HCT116 (cell line): ENCODE results near the gene EPHA6. TPM values are rescaled to one million over a fixed set of nuclear protein-coding genes. Genes with fewer than 3 reads are reported as not detected.

Experiments
- ATAC-seq: fragments of 200-7000 bp; cut with Tn5 transposase; 2 replicates; pipeline ENCODE4 v1.9.1; 2020; ENCODE audit warnings: mild to moderate bottlenecking, moderate library complexity
- BruUV-seq: library from RNA; stranded (reverse); fragments of 400-500 nt; replicated peaks from 2 replicates; lab custom pipeline; 2021; lab: Mats Ljungman, UMichigan
- CTCF ChIA-PET: fragments of 300-600 bp; sonication (Branson Sonifier 250); formaldehyde crosslinking; loops from one replicate; lab custom pipeline; 2021; ENCODE audit warnings: antibody characterized with exemption; lab: Charles Lee
- POLR2A ChIA-PET: fragments of 300-600, 350-600 bp; sonication (Branson Sonifier 250); formaldehyde crosslinking; loops from one replicate; lab custom pipeline; 2021; ENCODE audit warnings: antibody characterized with exemption; lab: Charles Lee
- RAD21 ChIA-PET, 2 experiments: fragments of 300-600 bp; sonication (Branson Sonifier 250); formaldehyde crosslinking; loops; one replicate each; lab custom pipeline; 2023; ENCODE audit warnings: low total read pairs in 2 of 2; ENCODE audit not compliant: uncharacterized antibody in 2 of 2, unreplicated experiment in 2 of 2, low non-redundant PET in 1 of 2; lab: Charles Lee
- DNase-seq: peaks from one replicate; pipeline ENCODE4 v3.0.0-alpha.2; 2010; ENCODE audit warnings: low read depth, low spot score
- H2AFZ ChIP-seq: fragments of 200-600 bp; shearing (Covaris generic), sonication (generic); 2 replicates; pipeline ENCODE4 v1.6.1; 2017; ENCODE audit warnings: low read depth, mixed run types, mixed read lengths, antibody characterized with exemption, low read length; ENCODE audit not compliant: poor library complexity, severe bottlenecking
- H3K27ac ChIP-seq: 2 replicates; pipeline ENCODE4 v1.5.1; 2012; ENCODE audit warnings: low read depth, low read length
- H3K27me3 ChIP-seq: fragments of 200-600 bp; sonication (generic); 2 replicates; pipeline ENCODE4 v1.6.1; 2016; ENCODE audit warnings: mixed run types, low read length, mixed read lengths; ENCODE audit not compliant: insufficient read depth
- H3K36me3 ChIP-seq, 2 experiments: fragments of 200-500 bp in 1 of 2; fragments of 200-600 bp in 1 of 2; sonication (Bioruptor generic) in 1 of 2; sonication (generic) in 1 of 2; 2 replicates each; pipeline versions ENCODE4 v1.5.1 to v1.6.1; 2014 to 2016; ENCODE audit warnings: low read length in 2 of 2, inconsistent platforms in 1 of 2, mixed read lengths in 1 of 2, mixed run types in 1 of 2; ENCODE audit not compliant: insufficient read depth in 2 of 2, control insufficient read depth in 1 of 2
- H3K4me1 ChIP-seq, 2 experiments: fragments of 200-600 bp in 1 of 2; sonication (generic) in 1 of 2; 2 replicates each; pipeline versions ENCODE4 v1.5.1 to v1.6.1; 2012 to 2017; ENCODE audit warnings: low read length in 2 of 2, inconsistent platforms in 1 of 2, mild to moderate bottlenecking in 1 of 2, mixed read lengths in 1 of 2, mixed run types in 1 of 2, moderate library complexity in 1 of 2; ENCODE audit not compliant: insufficient read depth in 2 of 2, control insufficient read depth in 1 of 2
- H3K4me2 ChIP-seq: fragments of 200-600 bp; sonication (generic); 2 replicates; pipeline ENCODE4 v1.6.1; 2017; ENCODE audit warnings: mixed run types, low read length, mixed read lengths
- H3K4me3 ChIP-seq, 2 experiments: fragments of 200-600 bp in 1 of 2; sonication (generic) in 1 of 2; replicated peaks in 1 of 2; 2 replicates each; pipeline ENCODE4 v1.5.1; 2011 to 2016; ENCODE audit warnings: low read length in 2 of 2, control low read depth in 1 of 2, low read depth in 1 of 2, mild to moderate bottlenecking in 1 of 2, mixed read lengths in 1 of 2, mixed run types in 1 of 2
- H3K79me2 ChIP-seq: fragments of 200-600 bp; sonication (generic); 2 replicates; pipeline ENCODE4 v1.6.1; 2017; ENCODE audit warnings: mild to moderate bottlenecking, mixed run types, low read length, moderate library complexity, mixed read lengths; ENCODE audit not compliant: insufficient read depth
- H3K9ac ChIP-seq: fragments of 200-600 bp; sonication (generic); 2 replicates; pipeline ENCODE4 v1.6.1; 2016; ENCODE audit warnings: low read length, mixed read lengths
- H3K9me2 ChIP-seq: fragments of 200-600 bp; sonication (generic), shearing (Covaris generic); 2 replicates; pipeline ENCODE4 v1.6.1; 2017; ENCODE audit warnings: mixed run types, mild to moderate bottlenecking, moderate library complexity; ENCODE audit not compliant: insufficient read depth
- H3K9me3 ChIP-seq, 2 experiments: fragments of 200-500 bp in 1 of 2; fragments of 200-600 bp in 1 of 2; sonication (Bioruptor generic) in 1 of 2; sonication (generic) in 1 of 2; 2 replicates each; pipeline ENCODE4 v1.6.1; 2014 to 2017; ENCODE audit warnings: low read length in 2 of 2, mixed read lengths in 2 of 2, inconsistent platforms in 1 of 2, low read depth in 1 of 2, mild to moderate bottlenecking in 1 of 2, mixed run types in 1 of 2, moderate library complexity in 1 of 2; ENCODE audit not compliant: control insufficient read depth in 1 of 2, insufficient read depth in 1 of 2
- H4K20me1 ChIP-seq: fragments of 200-600 bp; sonication (generic), shearing (Covaris generic); 2 replicates; pipeline ENCODE4 v1.6.1; 2017; ENCODE audit warnings: mixed run types, mild to moderate bottlenecking, moderate library complexity; ENCODE audit not compliant: insufficient read depth
- CBX3 ChIP-seq: IDR thresholded peaks from 2 replicates; pipeline ENCODE4 v1.6.1; 2012; ENCODE audit warnings: low read depth
- CEBPB ChIP-seq: IDR thresholded peaks from 2 replicates; pipeline ENCODE4 v1.6.1; 2012; ENCODE audit warnings: low read depth
- EGR1 ChIP-seq: IDR thresholded peaks from 2 replicates; pipeline ENCODE4 v1.6.1; 2012; ENCODE audit warnings: low read depth
- ELF1 ChIP-seq: IDR thresholded peaks from 2 replicates; pipeline ENCODE4 v1.6.1; 2012; ENCODE audit warnings: low read depth, borderline replicate concordance
- FOSL1 ChIP-seq: IDR thresholded peaks from 2 replicates; pipeline ENCODE4 v1.6.1; 2012; ENCODE audit warnings: low read depth
- JUND ChIP-seq: IDR thresholded peaks from 2 replicates; pipeline ENCODE4 v1.6.1; 2012
- MAX ChIP-seq: IDR thresholded peaks from 2 replicates; pipeline ENCODE4 v1.6.1; 2012
- POLR2A ChIP-seq: IDR thresholded peaks from 2 replicates; pipeline ENCODE4 v1.7.0; 2011; ENCODE audit warnings: borderline replicate concordance; ENCODE audit not compliant: insufficient read depth, insufficient read length; ENCODE audit errors: extremely low read depth
- RAD21 ChIP-seq: IDR thresholded peaks from 2 replicates; pipeline ENCODE4 v1.6.1; 2012; ENCODE audit warnings: low read depth, mild to moderate bottlenecking
- SIN3A ChIP-seq: IDR thresholded peaks from 2 replicates; pipeline ENCODE4 v1.6.1; 2012; ENCODE audit warnings: low read depth
- SP1 ChIP-seq: IDR thresholded peaks from 2 replicates; pipeline ENCODE4 v1.6.1; 2012; ENCODE audit warnings: low read depth
- TCF7L2 ChIP-seq: IDR thresholded peaks from 2 replicates; pipeline ENCODE4 v1.7.0; 2011; ENCODE audit warnings: borderline replicate concordance, inconsistent platforms; ENCODE audit not compliant: insufficient read depth, insufficient read length; ENCODE audit errors: extremely low read depth
- YY1 ChIP-seq: IDR thresholded peaks from 2 replicates; pipeline ENCODE4 v1.6.1; 2011; ENCODE audit warnings: low read length, low read depth, moderate library complexity, mild to moderate bottlenecking; ENCODE audit not compliant: insufficient replicate concordance; ENCODE audit errors: extremely low read depth
- ZBTB33 ChIP-seq: IDR thresholded peaks from 2 replicates; pipeline ENCODE4 v1.6.1; 2011; ENCODE audit warnings: mild to moderate bottlenecking, low read length, moderate library complexity; ENCODE audit not compliant: insufficient replicate concordance; ENCODE audit errors: extremely low read depth
- ZFX ChIP-seq: fragments of 450-650 bp; IDR thresholded peaks from 2 replicates; pipeline ENCODE4 v1.6.1; 2017
- ZNF274 ChIP-seq: fragments of 200-500 bp; sonication (Bioruptor generic); IDR thresholded peaks from 2 replicates; pipeline ENCODE4 v1.6.1; 2014; ENCODE audit warnings: mild to moderate bottlenecking, low read depth, low read length, inconsistent platforms
- intact Hi-C: fragments of 100-400 bp; cut with micrococcal nuclease; formaldehyde crosslinking; loops from 2 replicates; pipeline ENCODE4 v1.10.0; 2022
- total RNA-seq: library from RNA; stranded (reverse); gene quantifications from one replicate; pipeline ENCODE4 v1.2.1, GENCODE V29; 2021; ENCODE audit not compliant: unreplicated experiment

EPHA6 gene
- total RNA-seq, 1 experiment from 2014 or later: not detected

DNA sequence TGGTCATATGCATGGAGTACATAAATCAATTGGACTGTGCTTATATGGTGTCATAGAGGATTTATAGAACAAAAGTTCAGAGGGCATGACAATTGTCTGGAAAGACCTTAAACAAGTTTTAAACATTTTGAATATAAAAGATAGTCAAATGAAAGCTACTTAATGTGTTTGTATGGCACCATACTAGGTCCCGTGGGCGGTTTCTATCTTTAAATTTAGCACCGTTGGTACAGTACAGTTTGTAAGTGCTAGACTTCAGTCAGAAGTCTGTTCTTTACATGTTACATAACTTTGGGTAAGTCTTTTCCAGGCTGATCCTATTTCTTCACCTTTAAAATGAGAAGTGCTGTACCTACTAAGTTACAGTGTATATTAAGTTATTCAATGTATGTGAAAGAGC is 576.8 kb downstream of the EPHA6 start:
- no peaks in the 10 kb centered on the region for H4K20me1 ChIP-seq
- no peak overlapping the region for H3K9ac ChIP-seq
- no peaks in the 10 kb centered on the region for H3K4me1 ChIP-seq
- ChIA-PET POLR2A (no interaction called here), CTCF (no interaction called here), RAD21 (no interaction called here)
- ATAC-seq (no peak), DNase-seq (no peak)
- H3K27ac ChIP-seq: no peak overlapping the region
- H3K9me2 ChIP-seq: no peaks in the 10 kb centered on the region
- H3K79me2 ChIP-seq: no peaks in the 10 kb centered on the region
- H3K4me3 ChIP-seq: no peak overlapping the region
- TF ChIP-seq CBX3: no peak
- TF ChIP-seq YY1: no peak
- no peak for TF ChIP-seq ELF1
- no peak for TF ChIP-seq EGR1
- no peak for TF ChIP-seq CEBPB
- TF ChIP-seq FOSL1: no peak
- TF ChIP-seq POLR2A: no peak
- H3K36me3 ChIP-seq: no peaks in the 10 kb centered on the region
- peaks cover 0 to 4% of the 10 kb centered on the region in 2 experiments; a peak in 2 of 4 replicates for H3K9me3 ChIP-seq
- intact Hi-C loops: no loop called here
- no peak overlapping the region for H2AFZ ChIP-seq
- no peaks in the 10 kb centered on the region for H3K27me3 ChIP-seq
- H3K4me2 ChIP-seq: no peak overlapping the region
- BruUV-seq: no TSS peak

DNA sequence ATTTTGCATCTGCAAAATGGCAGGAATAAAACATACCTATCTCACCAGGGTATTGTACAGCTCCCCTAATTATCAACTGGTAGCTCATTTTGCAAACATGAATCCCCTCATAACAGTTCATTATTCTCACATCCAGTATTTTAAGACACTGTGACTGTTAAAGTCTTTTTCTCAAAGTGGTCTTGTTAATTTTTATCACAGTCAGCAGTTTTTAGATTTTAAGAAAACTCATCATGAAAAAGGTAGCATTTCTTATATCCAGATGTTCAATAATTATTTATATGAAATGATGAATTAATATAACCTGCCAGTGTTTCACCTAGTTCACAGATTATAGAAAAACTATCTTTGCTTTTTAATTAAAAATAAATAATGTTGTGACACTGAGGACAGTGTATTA is 595.2 kb downstream of the EPHA6 start:
- H3K9me3 ChIP-seq: peaks cover 0 to 11% of the 10 kb centered on the region in 2 experiments; a peak in 2 of 4 replicates
- no peak overlapping the region for H3K4me3 ChIP-seq
- no peaks in the 10 kb centered on the region for H3K79me2 ChIP-seq
- no peak for TF ChIP-seq TCF7L2
- TF ChIP-seq ZNF274: no peak
- no peak for TF ChIP-seq SIN3A
- TF ChIP-seq POLR2A: no peak
- no peak for TF ChIP-seq EGR1
- TF ChIP-seq JUND: no peak
- no peak for TF ChIP-seq RAD21
- no peak for TF ChIP-seq SP1
- TF ChIP-seq CEBPB: no peak
- no peak for TF ChIP-seq ZBTB33
- no peak for TF ChIP-seq MAX
- TF ChIP-seq ZFX: no peak
- H3K9me2 ChIP-seq: no peaks in the 10 kb centered on the region
- DNase-seq (no peak), ATAC-seq (no peak)
- no peaks in the 10 kb centered on the region for H3K36me3 ChIP-seq
- H3K9ac ChIP-seq: no peak overlapping the region
- no peak overlapping the region for H3K27ac ChIP-seq
- RAD21 ChIA-PET: no interaction called here
- CTCF ChIA-PET: no interaction called here
- intact Hi-C loops: no loop called here
- POLR2A ChIA-PET: no interaction called here
- BruUV-seq: no TSS peak
- H2AFZ ChIP-seq: no peak overlapping the region
- no peaks in the 10 kb centered on the region for H4K20me1 ChIP-seq
- H3K4me1 ChIP-seq: no peaks in the 10 kb centered on the region
- H3K4me2 ChIP-seq: no peak overlapping the region
- H3K27me3 ChIP-seq: no peaks in the 10 kb centered on the region
